CD4-positive, alpha-beta T cell treated with Interferon gamma for 1 hour (primary cell): Measurements from ENCODE around the gene AHDC1.

Experiments used
- DNase-seq: peaks from one replicate; pipeline ENCODE4 v3.0.0-alpha.2; 2020

AHDC1 gene

GRCh38 chr1:27575840-27576331 lies 28.1 kb downstream of the AHDC1 start:
- no peak for DNase-seq

GRCh38 chr1:27574871-27575831 lies 28.8 kb downstream of the AHDC1 start:
- no peak for DNase-seq

- no peak for DNase-seq
Observed at GRCh38 chr1:27574001-27574781, 29.8 kb downstream of the AHDC1 start.

GRCh38 chr1:27572679-27573426 lies 31.1 kb downstream of the AHDC1 start:
- no peak for DNase-seq

- no peak for DNase-seq
Observed at GRCh38 chr1:27572019-27572678, 31.8 kb downstream of the AHDC1 start.

- DNase-seq: no peak
Observed at GRCh38 chr1:27571439-27572018, 32.4 kb downstream of the AHDC1 start.

- no peak for DNase-seq
Observed at GRCh38 chr1:27570784-27571183, 33.2 kb downstream of the AHDC1 start.

GRCh38 chr1:27570356-27570755 lies 33.6 kb downstream of the AHDC1 start:
- DNase-seq: no peak

- no peak for DNase-seq
Observed at GRCh38 chr1:27569506-27570291, 34.2 kb downstream of the AHDC1 start.

- no peak for DNase-seq
Observed at GRCh38 chr1:27569088-27569460, 34.9 kb downstream of the AHDC1 start.

GRCh38 chr1:27568300-27569087 lies 35.5 kb downstream of the AHDC1 start:
- peak; percentile 94 for DNase-seq

- no peak for DNase-seq
Observed at GRCh38 chr1:27567971-27568299, 36.0 kb downstream of the AHDC1 start.

- no peak for DNase-seq
Observed at GRCh38 chr1:27567146-27567526, 36.8 kb downstream of the AHDC1 start.

GRCh38 chr1:27566462-27567145 lies 37.3 kb downstream of the AHDC1 start:
- DNase-seq: no peak

GRCh38 chr1:27564710-27565649 lies 39.0 kb downstream of the AHDC1 start:
- DNase-seq: no peak

GRCh38 chr1:27563591-27564471 lies 40.1 kb downstream of the AHDC1 start:
- no peak for DNase-seq

GRCh38 chr1:27563341-27563590 lies 40.7 kb downstream of the AHDC1 start:
- DNase-seq: no peak
